Left cardiac atrium (tissue), 4 donors: ENCODE measurements around the gene GNA12. TPM values are rescaled to one million over a fixed set of nuclear protein-coding genes. Genes with fewer than 3 reads are reported as not detected.

Experiments
- ATAC-seq, 2 donors: fragments of 200-7000 bp; cut with Tn5 transposase; one replicate each; pipeline ENCODE4 v1.9.1; 2020; ENCODE audit warnings: mild to moderate bottlenecking in 2 of 2, moderate library complexity in 2 of 2
- DNase-seq: peaks from one replicate; pipeline ENCODE4 v3.0.0-alpha.2; 2020
- intact Hi-C, 2 donors: fragments of 100-400 bp; cut with DNase I; formaldehyde crosslinking; loops; one replicate each; pipeline versions ENCODE4 v1.14.1 to v1.15.1; 2022 to 2023
- total RNA-seq, 2 donors: library from RNA; stranded (reverse); fragmentation: NEBNext Ultra II Directional; extraction: Animal tissue kit (Norgen Biotek cat#: 25700); gene quantifications; one replicate each; pipeline ENCODE4 v1.2.1, GENCODE V29; 2021
- donor health status: DM: no; HTN: yes; CAD: no.
- donor health status: DM: no; HTN: yes; CAD: no; lungs with severe emphysema.
- donor health status: DM: yes; HTN: yes; CAD: no.
- donor health status: Dilated cardiomyopathy.

GNA12 gene
- total RNA-seq, 2 donors from 2014 or later: 47.4 to 52.2 TPM

GRCh38 chr7:2774280-2774679 is 69.8 kb downstream of the GNA12 start:
- no peak for DNase-seq
- intact Hi-C loops: no loop called here
- no peak for ATAC-seq

DNA sequence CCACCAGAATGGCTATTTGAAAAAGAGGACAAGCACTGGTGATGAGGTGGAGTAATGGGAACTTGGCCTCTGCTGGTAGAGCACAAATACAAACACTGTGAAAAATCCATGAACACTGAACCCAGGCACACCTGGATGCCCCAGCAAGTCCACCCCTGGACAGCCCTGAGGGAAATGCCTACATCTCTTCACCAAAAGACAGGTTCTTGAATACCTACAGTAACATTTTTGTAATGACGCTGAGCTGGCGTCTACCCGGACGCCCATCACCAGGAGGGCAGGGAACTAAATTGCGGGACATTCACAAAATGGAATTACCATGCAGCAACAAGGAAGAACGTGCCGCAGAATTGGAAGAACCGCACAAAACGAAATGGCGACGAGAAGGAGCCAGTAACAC is 70.5 kb downstream of the GNA12 start:
- ATAC-seq (no peak), DNase-seq (no peak)
- intact Hi-C loops: no loop called here

DNA sequence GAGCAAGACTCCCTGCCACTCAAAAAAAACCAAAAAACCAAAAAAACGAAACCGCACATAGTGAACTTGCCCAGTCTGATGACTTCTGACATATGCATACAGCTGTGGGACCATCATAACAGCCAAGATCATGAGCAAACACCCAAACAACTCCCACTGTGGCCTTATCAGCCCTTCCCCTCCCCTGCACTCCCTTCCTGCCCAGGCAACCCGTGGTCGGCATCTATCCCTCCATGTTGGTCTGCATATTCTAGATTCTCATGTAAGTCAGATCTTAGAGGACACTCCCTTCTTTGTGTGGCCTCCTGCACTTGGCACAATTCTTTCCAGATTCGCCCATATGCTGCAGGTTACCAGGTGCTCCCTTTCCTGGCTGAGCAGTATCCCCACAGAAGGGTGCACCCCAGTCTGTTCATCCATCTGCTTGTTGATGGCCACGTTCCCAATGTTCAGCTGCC is 72.8 kb downstream of the GNA12 start:
- intact Hi-C loops: no loop called here
- DNase-seq: no peak
- peak in 1 of 2 donors; percentile 77 for ATAC-seq

DNA sequence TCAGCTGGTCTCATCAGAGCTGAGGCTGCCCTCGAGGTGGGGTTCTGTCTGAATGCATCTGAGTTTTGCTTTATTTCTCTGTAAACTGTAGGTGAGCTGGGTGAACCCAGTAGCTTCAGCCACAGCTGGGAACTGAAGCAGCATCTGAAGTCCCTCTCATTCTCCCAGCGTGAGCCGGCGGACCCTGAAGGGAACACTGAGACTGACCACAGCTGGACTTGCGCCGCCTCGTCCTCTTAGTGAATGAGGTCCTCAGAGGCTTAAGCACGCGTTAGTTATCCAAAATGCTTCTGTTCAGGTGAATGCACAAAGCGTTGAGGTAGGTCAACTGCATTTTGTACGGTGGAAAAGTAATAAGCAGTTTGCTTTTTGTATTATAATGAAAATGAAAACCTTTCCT is 79.5 kb downstream of the GNA12 start:
- ATAC-seq (no peak), DNase-seq (no peak)
- intact Hi-C loops: no loop called here

DNA sequence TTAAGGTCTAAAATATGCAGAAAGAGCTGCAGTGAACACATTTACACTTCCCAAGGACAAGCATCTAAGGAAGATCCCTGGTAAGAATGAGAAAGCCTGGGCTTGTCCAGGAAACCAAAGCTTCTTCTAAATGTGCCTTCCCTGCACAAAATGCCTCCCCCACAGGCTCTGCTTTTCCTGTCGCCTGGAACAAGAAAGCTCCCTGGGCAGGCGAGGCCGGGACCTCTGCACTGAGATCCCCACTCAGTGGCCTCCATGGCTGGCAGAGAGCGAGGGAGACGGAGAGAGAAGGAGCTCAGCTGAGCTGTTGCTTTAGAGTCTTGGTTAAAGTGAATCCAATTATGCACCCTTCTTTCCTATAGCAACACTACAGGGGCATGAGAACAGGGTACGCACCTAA is 80.5 kb downstream of the GNA12 start:
- intact Hi-C loops: no loop called here
- DNase-seq (no peak), ATAC-seq (no peak)

GRCh38 chr7:2761801-2762497 is 82.2 kb downstream of the GNA12 start:
- intact Hi-C loops: no loop called here
- no peak for DNase-seq

DNA sequence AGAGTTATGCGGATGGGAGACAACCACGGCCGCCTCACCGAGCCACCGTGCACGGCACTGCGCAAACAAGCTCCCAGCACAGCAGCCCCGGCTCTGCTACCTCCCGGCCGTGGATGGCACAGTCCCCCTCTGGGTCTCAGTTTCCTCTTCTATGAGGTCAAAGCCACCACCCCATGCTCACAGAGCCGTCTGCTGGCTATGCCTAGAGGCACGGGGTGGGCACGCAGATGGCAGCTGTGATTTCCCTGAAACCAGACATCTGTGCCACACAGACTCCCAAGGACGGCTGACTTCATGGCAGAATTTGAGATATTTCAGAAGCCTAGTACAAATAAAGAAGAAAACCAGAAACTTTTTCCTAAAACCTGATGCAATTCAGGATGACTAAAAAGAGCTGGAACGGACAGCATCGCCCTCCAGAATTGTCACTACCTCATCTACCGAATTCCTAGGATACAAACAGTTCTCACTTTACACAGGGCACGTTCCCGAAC is 82.9 kb downstream of the GNA12 start:
- intact Hi-C loops: no loop called here
- DNase-seq: no peak
- ATAC-seq: no peak

More at GRCh38 chr7:2761801-2762497, 82.2 kb downstream of the GNA12 start:
- ATAC-seq: no peak

DNA sequence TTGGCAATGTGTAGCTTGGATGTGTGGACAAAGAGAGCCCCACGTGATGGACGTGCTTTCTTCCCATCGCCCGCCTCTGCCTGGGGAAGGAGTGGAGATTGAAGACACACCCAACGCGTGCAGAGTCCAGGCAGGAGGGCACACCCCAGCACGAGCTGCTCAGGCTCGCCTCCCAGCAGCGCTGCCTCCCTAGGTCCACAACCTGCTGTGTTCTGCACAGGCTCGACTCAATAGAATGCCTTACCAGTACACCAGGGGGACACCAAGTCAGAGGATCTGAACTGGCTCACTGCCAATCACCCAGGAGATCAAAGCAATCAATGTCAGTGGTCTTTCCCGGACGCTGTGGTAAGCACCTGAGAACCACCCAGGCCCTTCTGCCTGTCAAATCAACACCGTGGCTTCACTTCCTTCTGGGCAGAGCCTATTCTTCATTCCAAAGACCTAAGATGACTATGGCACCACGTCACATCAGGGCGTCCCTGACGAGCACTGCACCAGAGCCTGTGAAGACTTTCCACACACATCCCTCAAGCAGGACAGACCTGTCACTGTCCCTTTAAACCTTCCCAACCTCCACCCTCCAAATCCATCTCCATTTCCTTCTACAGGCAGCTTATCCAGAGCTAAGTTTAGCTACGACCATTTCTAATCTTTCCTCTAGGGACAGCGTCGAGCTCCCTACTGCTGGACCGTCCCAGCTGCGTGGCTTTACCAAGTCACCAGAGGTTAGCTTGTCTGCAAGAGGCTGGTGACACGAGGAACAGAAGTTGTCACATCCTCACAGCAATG is 83.8 kb downstream of the GNA12 start:
- DNase-seq: peak; percentile 60
- ATAC-seq: peak; percentile 52 to 71
- intact Hi-C loops: no loop called here

DNA sequence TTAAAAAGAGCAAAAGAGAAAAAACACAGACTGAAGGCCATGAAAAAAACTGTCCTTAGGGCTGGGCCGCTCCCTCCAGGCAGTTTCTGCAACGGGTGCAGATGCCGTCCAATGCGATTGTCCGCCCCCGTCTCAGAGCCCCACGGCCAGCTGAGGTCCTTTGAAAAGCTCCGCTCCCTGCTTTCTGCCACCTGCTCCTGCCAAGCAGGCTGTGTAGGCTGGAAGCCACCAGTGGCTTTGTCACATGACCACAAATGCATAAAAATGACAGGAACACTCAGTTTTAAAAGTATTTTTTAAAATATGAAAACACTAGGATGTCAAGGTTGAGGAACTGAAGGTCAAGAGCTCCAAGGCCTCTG is 84.4 kb downstream of the GNA12 start:
- intact Hi-C loops: loop anchor here in 1 of 2 donors (5.0 kb wide), 1 partner anchor 38 kb away; no protein-coding TSS in a partner anchor
- DNase-seq: no peak
- ATAC-seq: peak in 1 of 2 donors; percentile 13

GRCh38 chr7:2758673-2759616 is 85.2 kb downstream of the GNA12 start:
- ATAC-seq (no peak), DNase-seq (no peak)
- intact Hi-C loops: loop anchor here in 1 of 2 donors (5.0 kb wide), 1 partner anchor 38 kb away; no protein-coding TSS in a partner anchor

GRCh38 chr7:2757904-2758672 is 86.0 kb downstream of the GNA12 start:
- ATAC-seq (peak; percentile 16 to 77), DNase-seq (peak; percentile 50)
- intact Hi-C loops: loop anchor here in 1 of 2 donors (5.0 kb wide), 1 partner anchor 39 kb away; no protein-coding TSS in a partner anchor

GRCh38 chr7:2757361-2757903 is 86.7 kb downstream of the GNA12 start:
- peak; percentile 61 for DNase-seq
- intact Hi-C loops: loop anchor here in 1 of 2 donors (5.0 kb wide), 1 partner anchor 40 kb away; no protein-coding TSS in a partner anchor
- peak; percentile 7 to 13 for ATAC-seq

DNA sequence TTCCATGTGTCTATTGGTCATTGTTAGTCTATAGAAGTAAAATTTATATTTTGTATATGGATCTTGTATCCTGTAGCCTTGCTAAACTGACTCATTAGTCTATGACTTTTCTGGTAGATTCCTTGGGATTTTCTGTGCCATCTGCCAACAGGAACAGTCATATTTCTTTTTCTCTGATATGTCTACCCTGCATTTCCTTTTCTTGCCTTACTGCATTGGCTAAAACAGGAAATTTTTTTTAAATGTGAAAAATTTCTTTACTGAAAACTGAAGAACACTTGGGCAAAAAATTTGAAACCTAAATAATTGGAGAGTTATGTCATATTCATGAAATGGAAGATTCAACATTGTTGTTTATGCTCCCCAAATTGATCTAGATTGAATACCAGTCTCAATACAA is 88.6 kb downstream of the GNA12 start:
- intact Hi-C loops: loop anchor here in 1 of 2 donors (5.0 kb wide), 1 partner anchor 42 kb away; no protein-coding TSS in a partner anchor
- no peak for ATAC-seq
- no peak for DNase-seq

DNA sequence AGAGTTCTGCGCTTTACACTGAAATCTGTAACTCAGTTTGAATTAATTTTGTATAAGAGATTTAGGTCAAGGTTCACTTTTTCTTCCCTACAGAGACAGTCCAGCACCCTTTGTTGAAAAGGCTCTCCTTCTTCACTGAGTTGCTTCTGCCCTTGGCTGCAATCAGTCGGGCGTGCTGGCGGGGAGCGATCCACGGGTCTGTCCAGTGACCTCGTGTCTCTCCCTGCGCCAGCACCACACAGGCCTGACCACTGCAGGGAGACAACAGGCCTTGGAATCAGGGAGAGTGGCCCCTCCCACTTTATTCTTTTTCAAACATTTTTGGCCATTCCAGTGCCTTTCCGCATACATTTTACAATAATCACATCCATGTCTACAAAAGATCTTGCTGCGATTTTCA is 89.2 kb downstream of the GNA12 start:
- DNase-seq: no peak
- intact Hi-C loops: loop anchor here in 1 of 2 donors (5.0 kb wide), 1 partner anchor 42 kb away; no protein-coding TSS in a partner anchor
- ATAC-seq: no peak

DNA sequence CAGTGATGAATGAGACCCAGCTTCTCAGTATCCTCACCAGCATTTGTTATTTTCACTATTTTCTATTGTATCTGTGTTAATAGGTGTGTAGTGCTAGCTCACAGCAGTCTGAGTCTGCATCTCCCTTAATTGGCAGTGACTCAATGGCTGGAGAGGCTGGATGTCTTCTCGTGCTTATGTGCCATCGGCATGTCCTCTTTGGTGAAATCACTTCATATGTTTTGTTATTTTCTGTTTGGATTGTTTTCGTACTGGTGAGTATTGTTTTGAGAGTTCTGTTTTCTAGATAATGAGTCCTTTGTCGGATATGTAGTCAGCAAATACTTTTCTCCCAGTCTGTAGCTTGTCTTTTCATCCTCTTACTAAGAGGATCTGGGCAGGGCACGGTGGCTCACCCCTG is 90.0 kb downstream of the GNA12 start:
- intact Hi-C loops: no loop called here
- DNase-seq: no peak
- ATAC-seq: no peak

- no peak for ATAC-seq
- DNase-seq: no peak
- intact Hi-C loops: no loop called here
Measured at GRCh38 chr7:2753148-2753547, 91.0 kb downstream of the GNA12 start.

- DNase-seq: no peak
- peak in 1 of 2 donors; percentile 24 for ATAC-seq
- intact Hi-C loops: no loop called here
Measured at GRCh38 chr7:2751086-2751485, 93.0 kb downstream of the GNA12 start.

DNA sequence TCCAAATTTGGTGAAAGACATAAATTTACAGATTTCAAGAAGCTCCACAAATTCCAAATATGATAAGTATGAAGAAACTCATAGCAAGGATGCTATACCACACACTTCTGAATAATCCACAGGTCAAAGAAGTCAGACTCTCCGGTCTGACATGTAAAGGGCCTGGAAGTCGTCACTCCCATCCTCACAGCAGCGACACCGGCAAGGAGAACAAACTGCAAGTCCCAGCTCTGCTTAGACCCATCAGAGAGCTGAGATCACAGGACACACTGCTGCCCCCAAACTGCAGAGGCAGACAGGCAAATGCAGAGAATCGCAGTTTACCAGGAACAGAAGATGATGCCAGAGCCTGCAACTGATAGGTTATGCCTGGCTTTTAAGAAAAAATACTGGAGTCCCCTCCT is 94.1 kb downstream of the GNA12 start:
- DNase-seq (no peak), ATAC-seq (no peak)
- intact Hi-C loops: no loop called here
